NB4 (cell line): ENCODE results near the gene KPTN.

Source experiments
- DNase-seq: peaks from one replicate; pipeline ENCODE4 v3.0.0; 2010; ENCODE audit warnings: low read depth
- H3K4me3 ChIP-seq: one replicate; pipeline ENCODE4 v1.5.1; 2011; ENCODE audit warnings: mild to moderate bottlenecking, low read depth, low read length, moderate library complexity
- MYC ChIP-seq: IDR thresholded peaks from 2 replicates; pipeline ENCODE4 v1.6.1; 2011; ENCODE audit warnings: low read depth, low read length
- POLR2A ChIP-seq: IDR thresholded peaks from 2 replicates; pipeline ENCODE4 v1.6.1; 2011; ENCODE audit warnings: mild to moderate bottlenecking; ENCODE audit not compliant: insufficient read length; ENCODE audit errors: extremely low read depth
- TF ChIP-seq, protein P1 (sequence below): IDR thresholded peaks from one replicate; pipeline ENCODE4 v1.5.1; 2012; ENCODE audit warnings: low read depth, low read length
- TF ChIP-seq, protein P2 (sequence below): IDR thresholded peaks from 2 replicates; pipeline ENCODE4 v1.6.1; 2011; ENCODE audit warnings: low read depth, low read length

KPTN gene

DNA sequence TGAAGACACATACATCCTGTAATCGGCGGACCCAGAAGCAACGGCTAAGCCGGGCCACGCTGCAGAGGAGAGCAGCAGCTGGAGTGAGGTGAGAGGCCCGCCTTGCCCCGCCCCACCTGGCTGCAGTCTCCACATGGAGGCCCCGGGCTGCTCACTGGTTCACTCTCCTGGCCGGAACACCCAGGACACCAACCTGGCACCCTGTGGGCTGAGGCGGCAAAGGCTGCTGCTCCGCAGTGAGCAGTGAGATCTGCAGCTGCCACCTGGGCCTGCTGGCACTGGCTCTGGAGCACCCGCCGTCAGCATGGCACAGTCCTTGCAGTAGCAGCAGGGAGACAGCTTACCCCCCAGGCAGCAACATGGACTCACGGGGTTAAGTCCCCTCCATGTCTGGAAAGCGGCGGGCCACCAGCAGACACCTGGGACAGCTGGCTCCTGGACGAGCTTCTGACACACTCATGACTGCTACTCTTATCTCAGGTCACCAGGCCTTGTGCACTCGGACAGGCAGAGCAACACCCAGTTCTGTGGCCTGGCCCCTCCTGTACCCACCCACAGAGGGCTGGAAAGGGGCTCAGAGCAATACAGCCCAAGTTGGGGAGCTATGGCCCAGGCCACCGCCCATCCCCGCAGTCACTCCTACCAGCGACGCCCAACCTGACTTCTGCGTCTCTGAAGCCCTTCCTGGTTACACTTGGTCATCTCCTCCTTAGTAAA is 13.2 kb upstream of the KPTN start:
- H3K4me3 ChIP-seq = no peak overlapping the region
- TF ChIP-seq, protein P1, sequence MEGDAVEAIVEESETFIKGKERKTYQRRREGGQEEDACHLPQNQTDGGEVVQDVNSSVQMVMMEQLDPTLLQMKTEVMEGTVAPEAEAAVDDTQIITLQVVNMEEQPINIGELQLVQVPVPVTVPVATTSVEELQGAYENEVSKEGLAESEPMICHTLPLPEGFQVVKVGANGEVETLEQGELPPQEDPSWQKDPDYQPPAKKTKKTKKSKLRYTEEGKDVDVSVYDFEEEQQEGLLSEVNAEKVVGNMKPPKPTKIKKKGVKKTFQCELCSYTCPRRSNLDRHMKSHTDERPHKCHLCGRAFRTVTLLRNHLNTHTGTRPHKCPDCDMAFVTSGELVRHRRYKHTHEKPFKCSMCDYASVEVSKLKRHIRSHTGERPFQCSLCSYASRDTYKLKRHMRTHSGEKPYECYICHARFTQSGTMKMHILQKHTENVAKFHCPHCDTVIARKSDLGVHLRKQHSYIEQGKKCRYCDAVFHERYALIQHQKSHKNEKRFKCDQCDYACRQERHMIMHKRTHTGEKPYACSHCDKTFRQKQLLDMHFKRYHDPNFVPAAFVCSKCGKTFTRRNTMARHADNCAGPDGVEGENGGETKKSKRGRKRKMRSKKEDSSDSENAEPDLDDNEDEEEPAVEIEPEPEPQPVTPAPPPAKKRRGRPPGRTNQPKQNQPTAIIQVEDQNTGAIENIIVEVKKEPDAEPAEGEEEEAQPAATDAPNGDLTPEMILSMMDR = no peak
- no peak for DNase-seq

DNA sequence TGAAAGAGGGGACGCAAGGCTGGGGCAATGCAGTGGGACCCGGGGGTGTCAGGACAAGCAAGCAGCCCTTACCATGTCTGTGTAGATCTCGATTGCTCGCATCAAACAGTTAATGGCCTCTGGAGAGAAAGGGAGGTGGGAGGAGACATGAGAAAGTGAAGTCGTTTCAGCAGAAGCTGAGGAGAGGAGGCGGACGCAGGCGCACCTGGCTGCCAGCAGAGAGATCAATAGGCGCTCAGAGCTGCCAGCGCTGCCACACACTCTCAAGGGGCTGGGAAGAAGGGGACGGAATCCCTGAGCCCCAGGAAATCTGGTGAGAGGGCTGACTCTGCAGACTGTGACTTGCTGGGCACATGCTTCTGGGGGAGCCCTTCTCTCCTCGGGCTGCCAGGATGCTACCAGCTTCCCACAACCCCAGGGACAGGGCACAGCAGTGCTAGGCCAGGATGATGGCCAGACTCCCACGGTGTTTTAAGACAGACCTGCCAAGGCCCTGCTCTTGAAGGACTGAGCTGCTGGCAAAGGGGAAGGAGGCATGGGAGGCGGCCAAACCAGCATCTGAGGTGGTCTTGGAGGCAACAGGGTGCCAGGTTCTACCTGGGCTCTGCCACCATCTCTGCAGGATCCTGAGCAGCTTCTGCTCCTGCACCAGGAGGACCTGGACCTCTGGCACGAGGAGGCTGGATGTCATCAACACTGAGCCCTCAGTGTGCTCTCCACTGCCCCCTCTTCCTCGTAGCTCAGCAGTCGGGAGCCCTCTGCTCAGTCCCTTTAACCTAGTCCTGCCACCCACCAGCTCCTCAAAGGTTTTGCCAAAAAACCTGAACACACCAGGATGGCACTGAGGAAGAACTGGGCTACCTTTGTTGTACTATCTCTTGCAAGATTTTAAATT is 11.7 kb upstream of the KPTN start:
- DNase-seq = no peak
- TF ChIP-seq POLR2A = no peak
- TF ChIP-seq, protein P2, sequence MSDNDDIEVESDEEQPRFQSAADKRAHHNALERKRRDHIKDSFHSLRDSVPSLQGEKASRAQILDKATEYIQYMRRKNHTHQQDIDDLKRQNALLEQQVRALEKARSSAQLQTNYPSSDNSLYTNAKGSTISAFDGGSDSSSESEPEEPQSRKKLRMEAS = no peak
- TF ChIP-seq MYC = no peak
- TF ChIP-seq, protein P1 = no peak
- H3K4me3 ChIP-seq = no peak overlapping the region

DNA sequence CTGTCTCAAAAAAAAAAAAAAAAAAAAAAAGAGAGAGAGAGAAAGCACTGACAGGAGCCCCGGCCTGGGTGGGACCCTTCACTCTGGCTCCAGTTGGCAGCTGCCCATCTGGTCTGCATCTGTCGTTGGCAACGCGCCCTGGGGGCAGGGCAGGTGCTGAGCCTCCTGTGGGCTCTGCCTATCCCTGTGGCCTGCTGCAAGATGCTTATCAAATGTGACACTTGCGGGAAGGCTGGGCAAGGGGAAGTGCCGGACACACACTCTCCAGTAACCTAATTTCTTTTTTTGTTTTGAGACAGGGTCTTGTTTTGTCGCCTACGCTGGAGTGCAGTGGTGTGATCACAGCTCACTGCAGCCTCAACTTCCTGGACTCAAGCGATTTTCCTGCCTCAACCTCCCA is 10.7 kb upstream of the KPTN start:
- TF ChIP-seq MYC (no peak), POLR2A (no peak)
- TF ChIP-seq, protein P2 = no peak
- TF ChIP-seq, protein P1 = no peak
- DNase-seq = no peak
- H3K4me3 ChIP-seq = no peak overlapping the region

DNA sequence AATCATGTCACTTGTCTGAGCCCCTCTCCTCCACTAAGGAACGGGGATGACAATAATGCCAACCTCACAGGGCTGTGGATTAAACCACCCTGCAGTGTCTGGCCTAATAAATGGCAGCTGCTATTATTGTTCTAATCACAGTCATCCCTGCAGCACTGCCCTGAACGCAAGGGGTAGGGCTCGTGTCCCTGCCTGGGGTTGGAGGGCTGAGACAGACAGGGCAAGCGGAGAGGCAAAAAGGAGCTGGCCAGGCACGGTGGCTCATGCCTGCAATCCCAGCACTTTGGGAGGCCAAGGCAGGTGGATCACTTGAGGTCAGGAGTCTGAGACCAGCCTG is 10.2 kb upstream of the KPTN start:
- TF ChIP-seq POLR2A (no peak), MYC (no peak)
- TF ChIP-seq, protein P1 = no peak
- TF ChIP-seq, protein P2 = no peak
- no peak overlapping the region for H3K4me3 ChIP-seq
- no peak for DNase-seq

DNA sequence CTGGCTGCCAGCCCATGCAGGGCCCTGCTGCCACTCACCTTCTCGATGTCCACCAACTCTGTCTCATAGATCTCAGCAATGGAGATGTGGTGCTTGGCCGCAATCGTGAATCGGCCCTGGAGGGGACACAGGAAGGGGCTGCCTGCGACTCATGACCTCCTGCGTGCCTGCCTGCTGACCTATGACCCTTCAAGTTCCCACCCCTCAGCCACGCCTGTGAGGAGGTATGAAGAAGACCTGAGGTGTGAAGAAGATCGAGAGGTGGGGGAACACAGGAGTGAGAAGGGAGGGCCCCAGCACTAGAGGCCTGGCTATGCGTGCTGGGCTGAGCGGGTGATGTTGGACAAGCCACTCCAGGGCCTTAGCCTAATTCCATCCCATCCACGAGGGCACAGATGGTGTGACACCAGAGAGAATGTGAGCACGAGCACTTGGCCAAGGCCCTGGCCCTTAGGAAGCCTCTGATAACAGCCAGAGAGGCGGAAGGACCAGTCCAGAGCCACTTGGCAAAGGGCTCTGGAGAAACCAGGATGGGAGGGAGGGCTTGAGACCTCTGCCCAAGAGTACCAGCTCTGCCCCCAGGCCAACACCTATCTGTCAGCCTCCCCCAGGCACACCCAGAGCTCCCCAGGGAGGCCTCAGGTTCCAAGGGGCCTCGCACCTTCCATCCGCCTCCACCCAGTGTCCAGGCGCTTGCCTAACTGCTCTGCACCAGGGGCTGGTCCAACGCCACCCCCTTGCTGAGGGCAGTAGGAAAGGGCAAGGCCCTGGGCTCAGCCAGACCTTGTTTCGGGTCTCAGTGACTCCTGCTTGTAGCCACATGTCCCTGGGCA is 9.6 kb upstream of the KPTN start:
- H3K4me3 ChIP-seq = no peak overlapping the region
- no peak for DNase-seq

More for the DNA sequence above, 9.6 kb upstream of the KPTN start:
- TF ChIP-seq, protein P1 = no peak
- TF ChIP-seq MYC (no peak), POLR2A (no peak)
- TF ChIP-seq, protein P2 = no peak
